HG03025 (cell line): ENCODE measurements around the gene RAP1GAP2.
"Not testable (repeated sequence)": the region's sequence is repeated elsewhere in the genome, so short reads cannot be mapped to it uniquely, and the experiment has no call there.

ENCODE experiments used
- ATAC-seq: cut with Tn5 transposase; IDR thresholded peaks from one replicate; pipeline ENCODE4 v1.9.1; 2021; ENCODE audit warnings: mild to moderate bottlenecking, moderate library complexity; ENCODE audit not compliant: unreplicated experiment, low FRiP score

The RAP1GAP2 gene

DNA sequence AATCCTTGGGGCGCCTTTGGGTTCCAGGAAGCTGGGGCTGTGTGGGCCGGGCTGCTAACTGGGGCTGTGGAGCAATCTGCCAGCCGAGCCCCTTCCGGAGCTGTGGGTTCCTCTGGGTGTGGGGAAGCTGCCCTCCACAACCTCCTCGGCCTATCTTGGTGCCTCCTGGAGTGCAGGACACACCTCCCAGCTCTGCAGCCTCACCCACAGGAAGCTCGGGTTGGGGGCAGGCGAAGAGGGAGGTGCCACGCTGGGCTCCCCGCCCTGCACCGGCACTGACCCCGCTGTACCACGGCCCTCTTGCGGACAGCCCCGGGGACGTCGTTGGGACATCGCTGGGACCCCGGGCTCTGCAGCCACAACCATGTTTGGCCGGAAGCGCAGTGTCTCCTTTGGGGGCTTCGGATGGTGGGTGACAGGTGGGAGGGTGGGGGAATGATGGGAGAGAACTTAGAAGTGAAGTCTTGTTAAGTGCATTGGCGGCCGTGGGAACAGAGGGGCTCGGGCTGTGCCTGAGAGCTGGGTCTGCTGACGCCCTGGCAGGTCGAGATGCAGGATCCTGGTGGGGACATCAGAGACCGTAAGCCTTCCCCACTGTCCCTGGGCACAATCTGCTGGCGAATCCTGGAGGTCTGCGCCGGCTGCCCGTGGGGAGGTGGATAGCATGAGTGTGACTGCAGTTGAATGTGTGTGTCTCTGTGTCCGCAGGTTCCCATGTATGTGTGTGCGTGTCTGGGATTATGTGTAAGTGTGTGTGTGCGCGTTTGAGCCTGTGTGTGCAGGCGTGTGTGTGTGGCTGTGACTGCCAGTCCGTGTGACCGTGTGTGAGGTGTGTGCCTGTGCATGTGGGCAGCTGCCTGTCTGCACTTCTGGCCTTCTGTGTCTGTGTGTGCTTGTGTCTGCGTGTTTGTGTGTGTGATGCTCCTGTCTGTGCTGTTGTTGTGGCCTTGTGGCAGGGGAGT is at the start of gene RAP1GAP2:
Gene RAP1GAP2 (plus strand): TSS at position 275 of the 962 bp plus-strand sequence. CDS start 90 bp downstream, at position 365.
- no peak for ATAC-seq

DNA sequence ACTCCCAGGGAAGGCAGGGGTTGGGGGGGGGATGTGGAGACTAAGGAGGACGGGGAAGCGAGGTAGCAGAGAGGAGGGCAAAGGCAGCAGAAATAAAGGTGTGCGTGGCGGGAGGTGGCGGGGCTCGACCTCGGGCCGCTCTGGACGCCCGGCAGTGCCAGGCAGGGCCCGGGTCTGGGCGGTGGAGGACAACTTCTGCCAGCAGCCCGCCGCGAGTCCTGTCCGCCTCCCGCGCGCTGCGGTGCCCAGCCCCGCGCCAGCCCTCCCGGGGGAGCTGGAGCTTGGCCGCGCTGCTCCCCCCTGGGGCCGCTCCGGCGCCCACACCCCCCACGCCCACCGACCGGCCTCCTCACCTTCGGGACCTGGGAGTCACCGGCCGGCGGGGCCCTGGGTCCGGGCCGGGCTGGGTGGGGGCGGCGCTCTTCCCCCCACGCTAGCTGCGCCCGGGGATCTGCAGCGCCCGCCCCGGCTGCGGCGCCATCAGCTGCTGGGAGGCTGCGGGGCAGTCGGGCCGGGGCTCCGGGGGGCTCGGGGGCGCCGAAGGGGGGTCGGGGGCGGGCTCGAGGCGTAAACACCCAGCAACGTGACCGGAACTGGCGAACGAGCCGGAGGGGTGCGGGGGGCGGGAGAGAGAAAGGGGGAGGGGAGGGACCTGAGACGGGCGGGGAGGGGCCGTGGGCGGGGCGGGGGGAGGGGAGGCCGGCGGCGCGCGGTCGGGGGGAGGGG is 47.0 kb upstream of the RAP1GAP2 start, which contains the start of gene CCDC92B:
Gene CCDC92B (minus strand): TSS at position 595 of the 726 bp plus-strand sequence. CDS start 14,507 bp downstream, outside the sequence.
- ATAC-seq: no peak

DNA sequence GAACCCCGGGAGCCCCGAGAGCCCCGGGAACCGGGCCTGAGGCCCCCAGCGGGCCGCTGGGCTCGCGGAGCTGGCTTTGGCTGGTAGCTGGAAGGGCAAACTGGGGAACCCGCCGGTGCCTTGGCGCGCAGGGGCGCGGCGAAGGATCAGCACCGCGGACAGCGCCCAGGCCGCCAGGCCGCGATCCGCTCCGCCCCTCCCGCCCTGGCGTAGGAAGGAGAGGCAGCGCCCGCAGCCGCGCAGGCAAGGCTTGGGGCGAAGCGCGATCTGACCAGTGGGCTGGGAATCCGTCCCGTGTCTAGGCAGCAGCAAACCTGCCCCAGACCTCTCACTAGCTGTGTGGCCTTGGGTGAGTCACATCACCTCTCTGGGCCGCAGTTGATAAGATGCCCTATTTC is 46.5 kb upstream of the RAP1GAP2 start:
- no peak for ATAC-seq

DNA sequence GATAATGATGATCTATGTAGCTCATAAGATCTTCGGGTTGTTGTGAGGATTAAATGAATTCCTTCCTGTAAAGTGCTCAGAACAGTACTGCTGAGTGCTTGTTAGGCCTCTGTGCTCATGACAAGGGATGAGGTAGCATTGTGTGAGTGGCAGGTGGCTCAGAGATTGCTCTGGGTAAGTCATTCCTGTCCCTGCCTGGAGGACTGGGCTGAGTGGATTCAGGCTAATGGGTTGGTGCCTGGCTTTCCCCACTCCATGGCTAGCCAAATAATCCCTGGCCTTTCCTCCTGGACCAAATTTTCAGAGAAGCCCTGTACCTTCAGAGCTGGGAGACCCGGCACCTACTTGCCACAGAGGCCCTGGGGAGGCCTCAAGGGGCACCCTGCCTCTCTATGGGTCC is 45.5 kb upstream of the RAP1GAP2 start:
- no peak for ATAC-seq

DNA sequence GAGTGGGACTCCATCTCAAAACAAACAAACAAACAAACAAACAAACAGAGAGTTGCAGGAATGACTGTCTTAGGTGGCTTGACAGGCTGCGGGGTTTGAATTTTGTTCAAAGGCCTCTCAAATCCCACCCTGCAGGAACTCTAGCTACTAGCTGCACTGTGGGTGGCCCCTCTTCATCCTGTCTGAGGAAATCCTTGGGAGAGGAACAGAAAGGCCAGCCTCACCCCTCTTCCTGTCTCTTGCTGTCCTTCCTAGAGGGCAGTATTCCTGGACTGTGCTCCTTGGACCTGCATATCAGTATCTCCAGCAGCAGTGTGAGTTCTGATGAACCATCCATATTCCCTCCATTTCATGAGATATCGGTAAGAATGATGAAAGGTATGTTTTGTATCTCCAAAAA is 44.7 kb upstream of the RAP1GAP2 start:
- no peak for ATAC-seq

DNA sequence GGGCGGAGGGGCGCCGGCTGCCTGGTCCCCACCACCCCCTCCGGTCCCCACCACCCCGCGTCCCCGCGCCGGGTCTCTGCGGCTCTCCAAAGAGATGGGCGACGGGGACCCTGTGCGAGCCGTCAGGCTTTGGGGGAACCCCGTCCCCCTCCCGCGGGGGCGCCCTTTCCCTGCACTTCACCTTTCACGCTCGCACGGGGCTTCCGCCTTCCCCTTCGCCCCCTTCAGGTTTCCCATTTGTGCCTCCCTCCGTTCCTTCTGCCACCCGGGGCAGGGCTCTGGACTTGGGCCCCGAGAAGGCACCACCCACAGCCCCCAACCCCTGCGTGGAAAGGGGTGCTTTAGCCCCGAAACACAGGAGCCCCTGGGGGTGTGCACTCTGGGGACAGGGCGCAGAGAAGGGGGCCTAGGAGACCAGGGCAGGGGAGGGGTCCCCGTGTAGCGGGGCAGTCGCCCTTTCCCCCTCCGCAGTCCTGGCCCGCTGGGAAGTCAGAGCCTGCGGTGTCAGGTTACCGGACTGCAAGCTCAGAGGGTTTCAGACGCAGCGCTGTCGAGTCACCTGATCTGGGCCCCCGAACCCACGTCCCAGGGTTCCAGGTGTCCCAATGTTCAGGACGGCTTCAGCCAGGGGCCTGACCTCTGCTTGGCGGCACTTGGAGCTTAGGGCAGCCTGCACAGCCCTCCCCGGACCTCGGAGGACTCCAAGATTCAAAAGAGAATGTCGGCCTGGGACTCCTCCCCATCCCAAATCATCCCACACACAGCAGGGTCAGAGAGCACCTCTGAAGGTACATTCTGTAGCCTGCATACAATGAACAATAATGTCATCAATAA is 40.1 kb upstream of the RAP1GAP2 start:
- no peak for ATAC-seq

DNA sequence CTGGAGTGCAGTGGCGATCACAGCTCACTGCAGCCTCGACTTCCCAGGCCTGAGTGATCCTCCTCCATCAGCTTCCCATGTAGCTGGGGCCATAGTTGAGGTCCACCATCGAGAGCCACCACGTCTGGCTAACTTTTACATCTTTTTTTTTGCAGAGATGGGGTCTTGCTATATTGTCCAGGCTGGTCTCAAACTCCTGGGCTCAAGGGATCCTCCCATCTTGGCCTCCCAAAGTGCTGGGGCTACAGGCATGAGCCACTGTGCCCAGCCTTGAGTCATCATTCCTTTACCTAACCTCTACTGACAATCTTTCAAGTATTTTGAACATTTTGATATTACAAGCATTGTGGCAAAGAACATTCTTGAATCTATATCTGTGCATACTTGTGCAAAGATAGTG is 37.4 kb upstream of the RAP1GAP2 start:
- ATAC-seq: no peak

DNA sequence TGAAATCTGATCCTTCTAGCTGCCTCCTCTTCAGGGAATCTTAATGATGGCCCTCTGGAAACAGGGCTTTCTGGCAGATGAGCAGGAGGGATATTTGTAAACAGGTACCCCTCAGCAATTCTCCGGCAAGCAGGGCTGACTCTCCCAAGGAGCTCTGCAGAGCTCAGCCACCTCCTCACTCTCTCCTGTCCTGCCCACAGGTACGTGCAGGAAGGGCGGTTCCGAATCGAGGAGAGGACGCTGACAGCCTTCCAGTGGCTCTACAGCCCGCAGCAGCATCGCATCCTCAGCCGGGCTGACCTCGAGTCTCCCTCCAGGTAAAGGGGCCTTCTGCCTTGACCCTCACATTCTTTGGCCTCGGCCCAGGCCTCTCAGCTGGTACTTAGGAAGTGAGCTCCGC is 26.1 kb upstream of the RAP1GAP2 start:
- no peak for ATAC-seq

DNA sequence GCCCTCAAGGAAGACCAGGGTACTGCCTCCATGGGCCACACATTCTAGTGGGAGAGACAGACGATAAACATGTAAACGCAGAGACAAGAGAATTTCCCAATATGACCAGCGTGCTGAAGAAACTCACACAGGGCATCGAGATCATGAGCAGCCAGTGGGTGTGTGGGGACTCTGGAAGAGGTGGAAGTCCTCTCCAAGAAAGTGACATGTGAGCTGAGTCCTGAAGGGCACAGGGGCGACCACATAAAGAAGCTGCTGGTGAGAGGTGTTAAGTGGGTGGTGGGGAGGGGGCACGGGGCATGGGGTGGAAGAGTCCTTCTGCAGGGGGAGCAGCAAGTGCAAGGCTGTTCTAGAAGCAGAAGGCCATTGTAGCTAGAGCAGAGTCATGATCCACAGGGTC is 21.0 kb upstream of the RAP1GAP2 start:
- no peak for ATAC-seq

DNA sequence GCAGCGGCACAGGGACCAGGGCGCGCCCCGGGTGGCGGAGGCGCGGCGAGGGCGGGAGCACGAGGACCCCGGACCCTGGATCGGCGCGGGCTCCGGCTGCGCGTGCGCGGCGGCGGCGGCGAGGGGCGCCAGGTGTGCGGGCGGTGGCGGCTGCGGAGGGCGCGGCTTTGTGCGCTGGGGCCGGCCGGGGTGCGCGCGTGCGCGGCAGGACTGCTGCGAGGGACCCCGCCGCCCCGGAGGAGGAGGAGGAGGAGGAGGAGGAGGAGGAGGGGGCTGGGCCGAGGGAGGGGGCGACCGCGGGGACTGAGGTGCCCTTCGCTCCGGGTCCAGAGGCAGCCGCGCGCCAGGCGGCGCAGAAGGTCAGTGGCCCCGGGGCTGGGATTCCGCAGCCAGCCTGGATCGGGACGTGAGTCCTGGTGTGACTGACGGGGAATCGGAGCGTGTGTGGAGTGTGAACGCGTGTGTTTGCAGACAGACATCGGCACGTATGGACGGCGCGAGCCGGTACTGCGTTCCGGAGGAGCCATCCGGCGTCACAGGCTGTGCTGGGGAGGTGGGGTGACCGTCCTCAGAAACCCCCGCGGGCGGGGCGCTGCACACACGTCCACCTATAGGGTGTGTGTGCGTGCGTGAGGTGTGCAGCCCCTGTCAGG is 19.5 kb upstream of the RAP1GAP2 start:
- no peak for ATAC-seq

DNA sequence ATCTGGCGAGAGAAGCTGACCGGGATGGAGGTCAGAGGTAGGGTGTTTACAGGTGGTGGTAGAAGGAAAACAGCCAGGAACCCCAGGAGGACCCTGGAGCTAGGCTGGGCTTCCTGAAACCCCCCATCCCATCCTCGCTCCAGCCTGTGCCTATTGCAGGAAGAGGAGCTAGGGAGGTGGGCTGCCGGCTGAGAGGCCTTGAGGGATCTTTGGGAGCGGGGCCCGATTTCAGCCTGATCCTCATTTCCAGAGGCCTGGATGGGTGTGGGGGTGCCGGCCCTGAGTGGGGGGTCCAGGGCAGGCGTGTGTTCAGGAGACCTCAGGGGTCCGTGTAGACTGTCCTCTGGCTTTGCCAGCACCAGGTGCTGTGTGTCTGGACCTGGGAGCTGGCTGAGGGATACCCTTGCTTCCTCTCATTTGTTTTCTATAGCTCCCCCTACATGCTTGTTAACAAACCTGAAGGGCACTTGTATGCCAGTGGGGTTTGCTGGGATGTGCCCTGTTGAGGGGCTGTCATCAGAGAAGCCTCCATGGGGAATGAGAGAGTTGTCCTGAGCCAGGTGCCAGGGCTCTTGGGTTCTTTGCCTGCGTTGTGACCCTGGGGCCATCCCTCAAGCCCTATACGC is 18.9 kb upstream of the RAP1GAP2 start:
- no peak for ATAC-seq

DNA sequence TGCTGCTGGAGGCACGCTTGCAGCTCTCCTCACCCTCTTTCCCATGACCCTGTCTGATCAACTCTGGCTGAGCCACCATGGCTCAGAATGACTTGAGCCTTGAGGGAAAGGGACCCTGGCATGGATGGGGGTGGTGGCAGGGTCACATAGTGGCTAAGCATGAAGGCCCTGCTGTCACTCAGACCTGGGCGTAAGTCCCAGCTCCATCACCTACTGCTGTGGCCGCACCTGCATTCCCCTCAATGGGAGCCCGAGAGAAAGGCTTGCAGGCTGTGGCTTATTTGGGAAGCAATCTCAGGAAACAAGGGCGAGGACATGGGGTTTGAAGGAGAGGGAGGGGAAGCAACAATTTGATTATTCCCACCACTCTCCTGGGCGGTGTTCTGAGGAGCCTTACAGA is 17.7 kb upstream of the RAP1GAP2 start:
- no peak for ATAC-seq

DNA sequence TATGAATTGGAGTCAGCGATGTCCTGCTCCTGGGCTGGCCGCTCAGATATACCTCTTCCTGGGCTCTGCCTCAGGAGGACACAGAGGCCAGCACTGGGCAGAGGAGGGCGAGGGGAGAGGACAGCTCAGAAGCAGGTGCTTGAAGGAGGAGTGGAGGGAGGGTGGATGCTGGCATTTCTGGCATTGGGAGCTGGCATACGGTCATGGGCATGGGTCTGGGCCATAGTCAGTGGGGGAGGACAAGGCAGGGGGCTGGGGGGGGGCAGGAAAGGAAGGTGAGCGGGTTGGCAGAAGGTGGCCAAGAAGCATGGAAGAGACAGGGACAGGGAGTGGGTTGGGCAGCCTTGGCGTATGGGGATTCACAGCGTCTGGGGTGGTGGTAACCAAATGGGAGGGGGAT is 16.7 kb upstream of the RAP1GAP2 start:
- ATAC-seq: no peak

DNA sequence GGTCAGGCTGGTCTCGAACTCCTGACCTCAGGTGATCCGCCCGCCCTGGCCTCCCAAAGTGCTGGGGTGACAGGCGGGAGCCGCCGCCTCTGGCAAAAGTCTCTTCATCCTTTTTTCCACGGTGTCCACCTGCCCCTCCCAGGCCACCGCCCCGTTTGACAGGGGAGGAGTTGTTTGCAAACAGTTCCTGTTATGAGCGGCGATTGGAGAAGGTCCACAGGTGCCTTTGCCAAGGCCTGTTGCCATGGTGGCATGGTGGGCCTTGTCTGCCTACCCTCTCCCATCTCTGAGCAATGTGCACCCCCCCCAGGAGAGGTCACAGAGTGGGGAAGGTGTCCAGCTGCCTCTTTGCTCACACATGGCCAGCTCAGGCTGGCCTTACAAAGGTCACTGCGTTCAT is 16.0 kb upstream of the RAP1GAP2 start:
- ATAC-seq: no peak

DNA sequence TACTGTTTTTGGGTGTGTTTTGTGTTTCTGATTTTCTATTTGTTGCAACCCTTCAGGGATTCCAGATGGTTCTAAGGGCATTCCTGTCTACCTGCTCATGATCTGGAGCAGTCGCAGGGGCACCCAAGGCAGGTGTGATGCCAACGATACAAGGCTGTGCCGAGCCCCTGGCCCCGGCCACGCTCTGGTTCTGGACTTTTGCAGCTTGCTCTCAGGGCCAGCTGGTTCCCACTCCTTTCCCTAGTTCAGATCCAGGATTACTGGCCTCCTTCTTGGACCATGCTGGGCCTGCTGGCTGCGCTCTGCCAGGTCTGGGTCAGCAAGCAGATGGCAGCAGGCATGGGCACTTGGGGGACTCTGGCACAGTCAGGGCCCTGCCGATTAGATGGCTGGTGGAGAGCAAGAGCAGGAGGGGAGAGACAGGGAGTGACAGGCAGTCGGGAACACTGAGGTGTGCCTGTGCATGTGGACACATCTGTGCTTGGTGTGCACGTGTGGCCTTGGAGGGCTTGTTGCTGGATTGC is 15.2 kb upstream of the RAP1GAP2 start:
- ATAC-seq: no peak

DNA sequence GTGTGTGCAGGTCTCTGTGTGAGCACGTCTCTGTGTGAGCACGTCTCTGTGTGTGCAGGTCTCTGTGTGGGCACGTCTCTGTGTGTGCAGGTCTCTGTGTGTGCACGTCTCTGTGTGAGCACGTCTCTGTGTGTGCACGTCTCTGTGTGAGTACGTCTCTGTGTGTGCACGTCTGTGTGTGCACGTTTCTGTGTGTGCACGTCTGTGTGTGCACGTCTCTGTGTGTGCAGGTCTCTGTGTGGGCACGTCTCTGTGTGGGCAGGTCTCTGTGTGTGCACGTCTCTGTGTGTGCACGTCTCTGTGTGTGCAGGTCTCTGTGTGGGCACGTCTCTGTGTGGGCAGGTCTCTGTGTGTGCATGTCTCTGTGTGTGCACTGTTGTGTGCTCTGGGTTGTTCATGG is 14.6 kb upstream of the RAP1GAP2 start:
- ATAC-seq: not testable (repeated sequence)

DNA sequence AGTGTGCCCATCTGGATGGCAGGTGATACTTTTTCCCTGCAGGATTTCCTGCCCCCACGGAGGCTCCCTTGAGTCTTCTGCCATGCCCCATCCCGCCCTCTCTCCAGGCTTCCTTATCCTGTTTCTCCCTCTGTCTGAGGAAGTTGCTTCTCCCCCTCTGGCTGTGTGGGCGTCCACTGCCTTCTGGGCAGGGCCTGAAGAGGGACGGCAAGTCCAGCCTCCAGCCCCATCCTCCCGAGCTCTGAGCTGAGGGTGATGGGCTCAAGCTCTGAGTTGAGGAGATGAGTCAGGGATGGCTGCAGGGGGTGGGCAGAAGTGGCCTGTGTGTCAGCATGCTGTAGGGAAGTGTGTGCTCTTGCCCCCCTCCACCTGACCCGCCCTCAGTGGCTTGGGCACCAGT is 14.2 kb upstream of the RAP1GAP2 start:
- no peak for ATAC-seq

DNA sequence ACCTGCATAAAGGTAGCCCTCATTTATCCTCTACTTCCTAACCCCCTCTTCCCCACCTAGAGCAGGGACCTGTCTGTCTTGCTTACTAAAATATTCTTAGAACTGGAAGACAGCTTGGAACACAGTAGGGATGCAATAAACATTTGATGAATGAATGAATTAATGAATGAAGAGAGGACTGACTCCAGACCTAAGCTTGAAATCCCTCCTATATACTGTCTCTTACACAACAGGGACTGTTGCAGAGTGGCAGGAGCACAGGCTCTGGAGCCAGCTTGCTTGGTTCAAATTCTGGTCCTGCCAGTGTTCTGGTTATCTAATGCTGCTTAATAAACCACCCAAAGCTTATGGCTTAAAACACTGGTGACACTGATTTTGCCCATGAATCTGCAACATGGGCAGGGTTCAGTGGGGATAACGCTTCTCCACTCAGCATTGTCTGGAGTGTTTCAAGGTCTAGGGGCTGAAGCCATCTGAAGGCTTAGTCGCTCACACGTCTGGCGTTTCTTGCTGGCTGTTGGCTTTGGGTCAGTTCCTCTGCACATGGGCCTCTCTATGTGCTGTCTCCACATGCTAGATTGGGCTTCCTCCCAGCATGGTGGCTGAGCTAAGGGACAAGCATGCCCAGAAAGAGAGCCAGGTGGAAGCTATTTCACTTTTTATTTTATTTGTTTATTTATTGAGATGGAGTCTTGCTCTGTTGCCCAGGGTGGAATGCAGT is 12.8 kb upstream of the RAP1GAP2 start:
- no peak for ATAC-seq

DNA sequence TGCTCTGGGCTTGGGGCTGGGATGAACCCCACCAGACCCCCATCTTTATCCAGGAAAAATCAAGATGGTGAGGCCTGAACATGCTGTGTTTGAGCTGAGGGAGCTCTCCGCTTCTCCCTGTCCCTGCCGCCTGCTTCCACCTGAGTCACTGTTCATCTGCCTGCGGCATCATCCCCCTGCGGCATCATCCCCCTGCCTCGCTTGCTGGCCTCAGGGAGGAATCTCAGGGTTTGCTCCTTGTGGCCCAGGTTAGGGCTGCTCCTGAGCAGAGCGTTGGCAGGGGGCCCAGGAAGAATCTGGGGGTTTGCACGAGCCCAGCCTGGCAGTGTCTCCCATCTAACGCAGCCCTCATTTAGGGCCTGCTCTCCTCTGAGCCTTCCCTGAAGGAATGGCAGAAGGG is 11.4 kb upstream of the RAP1GAP2 start:
- ATAC-seq: no peak
